Kidney epithelial cell (primary cell): ENCODE results near the gene TIMM17B. TPM values are rescaled to one million over a fixed set of nuclear protein-coding genes. Genes with fewer than 3 reads are reported as not detected.

ENCODE experiments used
- DNase-seq: peaks from one replicate; pipeline ENCODE4 v3.0.0-alpha.2; 2010; ENCODE audit warnings: low read depth
- H3K27me3 ChIP-seq: 2 replicates; pipeline ENCODE4 v1.6.0; 2011; ENCODE audit warnings: low read length; ENCODE audit not compliant: control insufficient read depth, insufficient read depth
- H3K36me3 ChIP-seq: 2 replicates; pipeline ENCODE4 v1.5.1; 2011; ENCODE audit warnings: low read length; ENCODE audit not compliant: control insufficient read depth, insufficient read depth
- H3K4me3 ChIP-seq: 2 replicates; pipeline ENCODE4 v1.5.1; 2011; ENCODE audit warnings: low read depth, mild to moderate bottlenecking, control low read depth, low read length
- total RNA-seq: library from RNA; depleted of rRNA; stranded (reverse); fragments of >200 nt; gene quantifications from 2 replicates; pipeline ENCODE4 v1.2.3, GENCODE V29; 2015
- TF ChIP-seq, protein P1 (sequence below): IDR thresholded peaks from 2 replicates; pipeline ENCODE4 v1.5.1; 2011; ENCODE audit warnings: mild to moderate bottlenecking, moderate library complexity, low read length, control low read depth, inconsistent platforms; ENCODE audit not compliant: insufficient read depth, poor library complexity, severe bottlenecking

TIMM17B gene
- total RNA-seq, 1 donor from 2014 or later = 89.4 TPM

DNA sequence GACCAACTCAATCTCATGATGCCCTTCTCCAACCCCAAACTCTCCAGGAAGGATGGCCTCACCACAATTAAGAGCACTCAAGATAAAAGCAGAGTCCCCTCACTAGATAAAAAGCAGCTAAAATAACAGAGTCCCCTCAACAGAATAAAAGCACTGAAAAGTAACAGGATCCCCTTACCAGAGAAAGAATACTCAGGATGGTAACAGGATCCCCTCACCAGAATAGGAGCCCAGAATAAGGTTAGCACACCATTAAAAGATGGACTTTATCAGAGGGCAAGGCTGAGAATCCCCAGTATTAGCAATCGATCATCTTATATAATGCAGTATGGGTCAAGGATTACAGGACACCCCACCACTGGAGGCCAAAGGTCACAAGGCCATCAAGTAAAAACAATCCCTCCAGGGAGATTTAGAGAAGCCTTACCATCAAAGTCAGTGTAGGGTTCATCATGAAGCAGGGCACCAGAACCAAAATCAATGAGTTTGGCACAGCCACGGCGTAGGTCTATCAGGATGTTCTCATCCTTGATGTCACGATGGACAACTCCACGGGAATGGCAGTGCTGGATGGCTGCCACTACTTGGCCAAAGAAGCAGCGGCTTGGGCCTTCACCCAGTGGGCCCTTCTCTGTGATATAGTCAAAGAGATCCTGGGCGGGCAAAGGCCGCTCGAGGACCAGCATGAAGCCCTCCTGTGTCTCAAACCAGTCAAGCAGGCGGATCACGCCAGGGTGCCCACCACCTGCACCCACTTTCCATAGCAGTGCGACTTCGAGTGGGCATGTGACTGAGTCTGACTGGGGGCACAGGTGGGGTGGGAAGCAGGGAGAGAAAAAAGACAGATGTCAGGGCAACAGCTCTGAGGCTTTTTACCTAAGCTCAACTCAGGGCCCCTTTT lies 17.3 kb upstream of the TIMM17B start:
- no peak for DNase-seq
- TF ChIP-seq, protein P1, sequence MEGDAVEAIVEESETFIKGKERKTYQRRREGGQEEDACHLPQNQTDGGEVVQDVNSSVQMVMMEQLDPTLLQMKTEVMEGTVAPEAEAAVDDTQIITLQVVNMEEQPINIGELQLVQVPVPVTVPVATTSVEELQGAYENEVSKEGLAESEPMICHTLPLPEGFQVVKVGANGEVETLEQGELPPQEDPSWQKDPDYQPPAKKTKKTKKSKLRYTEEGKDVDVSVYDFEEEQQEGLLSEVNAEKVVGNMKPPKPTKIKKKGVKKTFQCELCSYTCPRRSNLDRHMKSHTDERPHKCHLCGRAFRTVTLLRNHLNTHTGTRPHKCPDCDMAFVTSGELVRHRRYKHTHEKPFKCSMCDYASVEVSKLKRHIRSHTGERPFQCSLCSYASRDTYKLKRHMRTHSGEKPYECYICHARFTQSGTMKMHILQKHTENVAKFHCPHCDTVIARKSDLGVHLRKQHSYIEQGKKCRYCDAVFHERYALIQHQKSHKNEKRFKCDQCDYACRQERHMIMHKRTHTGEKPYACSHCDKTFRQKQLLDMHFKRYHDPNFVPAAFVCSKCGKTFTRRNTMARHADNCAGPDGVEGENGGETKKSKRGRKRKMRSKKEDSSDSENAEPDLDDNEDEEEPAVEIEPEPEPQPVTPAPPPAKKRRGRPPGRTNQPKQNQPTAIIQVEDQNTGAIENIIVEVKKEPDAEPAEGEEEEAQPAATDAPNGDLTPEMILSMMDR = no peak
- Histone ChIP-seq H3K27me3 (no peaks in the 10 kb centered on the region), H3K36me3 (no peaks in the 10 kb centered on the region), H3K4me3 (no peak overlapping the region)

DNA sequence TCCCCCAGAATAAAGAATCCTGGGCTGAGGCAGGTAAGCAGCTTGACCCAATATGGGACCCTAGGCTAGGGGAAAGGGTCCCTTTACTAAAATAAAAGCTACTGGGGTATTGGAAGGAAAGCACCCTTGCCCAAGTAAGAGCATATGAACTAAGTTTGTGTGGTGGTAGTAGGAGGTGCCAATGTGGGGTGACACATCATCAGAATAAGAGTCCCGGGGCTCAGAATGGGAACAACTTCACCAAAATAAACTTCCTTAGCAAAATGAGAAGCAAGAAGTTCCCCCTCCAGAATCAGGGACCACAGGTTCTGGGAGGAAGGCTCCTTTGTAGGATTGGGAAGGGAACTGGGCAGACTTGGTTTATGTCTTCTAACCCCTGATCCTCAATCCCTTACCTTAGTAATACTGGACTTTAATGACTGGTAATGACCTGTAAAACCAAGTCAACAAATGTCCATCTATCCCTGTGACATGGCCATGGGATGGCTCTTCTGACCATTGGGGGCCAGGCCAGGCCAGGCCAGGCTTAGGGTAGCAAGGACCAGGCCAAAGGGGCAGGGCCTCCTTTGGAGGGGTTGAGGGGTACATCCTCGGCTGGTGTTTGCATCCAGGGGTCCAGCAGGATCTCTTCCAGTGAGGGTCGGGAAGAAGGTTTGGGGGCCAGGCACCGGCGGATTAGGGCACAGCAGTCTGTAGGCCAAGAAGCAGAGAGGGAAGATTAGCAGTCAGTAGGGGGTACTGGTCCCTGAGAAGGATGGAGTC lies 16.2 kb upstream of the TIMM17B start:
- H3K27me3 ChIP-seq = no peaks in the 10 kb centered on the region
- H3K36me3 ChIP-seq = no peaks in the 10 kb centered on the region
- H3K4me3 ChIP-seq = no peak overlapping the region
- TF ChIP-seq, protein P1 = no peak
- DNase-seq = no peak

DNA sequence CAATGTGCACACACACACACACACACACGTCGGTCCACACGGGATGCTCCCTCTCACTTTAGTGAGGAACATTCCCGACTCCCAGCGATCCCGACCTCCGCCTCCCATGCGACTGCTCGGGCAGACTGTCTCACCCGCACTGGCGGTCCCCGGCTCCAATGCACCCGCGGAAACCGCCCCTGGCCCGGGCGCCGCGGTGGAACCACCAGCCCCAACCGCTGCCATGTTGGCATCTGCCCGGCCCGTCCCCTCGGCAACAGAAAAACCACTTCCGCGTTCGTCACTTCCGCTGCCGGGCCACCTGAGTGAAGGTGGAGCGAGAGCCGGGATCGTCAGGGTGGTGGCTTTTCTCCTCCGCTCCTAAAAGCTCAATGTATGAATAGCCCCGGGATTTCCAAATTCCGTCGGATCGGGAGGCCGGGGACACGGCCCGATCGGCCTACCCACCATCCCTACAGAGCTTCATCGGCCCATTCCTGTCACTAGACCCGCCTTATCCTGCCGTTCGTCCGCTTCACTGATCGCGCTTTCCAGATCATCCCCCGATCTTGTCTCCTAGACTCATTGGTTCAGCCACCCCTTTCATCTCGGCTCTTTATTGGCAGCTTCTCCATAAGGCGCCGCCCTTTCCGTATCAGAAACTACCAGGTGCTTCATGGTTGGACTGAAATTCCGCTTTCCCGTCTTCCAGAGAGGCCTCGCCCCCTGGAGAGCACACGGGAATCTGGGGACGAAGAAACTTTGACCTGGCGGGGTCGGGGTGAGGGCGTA lies 14.0 kb upstream of the TIMM17B start, which contains the start of gene SLC35A2:
TSS of gene SLC35A2 (minus strand) at position 235 of the 771 bp plus-strand sequence. CDS start at position 225, 10 bp downstream.
- TF ChIP-seq, protein P1 = no peak
- Histone ChIP-seq H3K36me3 (no peaks in the 10 kb centered on the region), H3K27me3 (no peaks in the 10 kb centered on the region), H3K4me3 (peak within 1 kb of the TSS; percentile 85)
- DNase-seq = peak; percentile 52

DNA sequence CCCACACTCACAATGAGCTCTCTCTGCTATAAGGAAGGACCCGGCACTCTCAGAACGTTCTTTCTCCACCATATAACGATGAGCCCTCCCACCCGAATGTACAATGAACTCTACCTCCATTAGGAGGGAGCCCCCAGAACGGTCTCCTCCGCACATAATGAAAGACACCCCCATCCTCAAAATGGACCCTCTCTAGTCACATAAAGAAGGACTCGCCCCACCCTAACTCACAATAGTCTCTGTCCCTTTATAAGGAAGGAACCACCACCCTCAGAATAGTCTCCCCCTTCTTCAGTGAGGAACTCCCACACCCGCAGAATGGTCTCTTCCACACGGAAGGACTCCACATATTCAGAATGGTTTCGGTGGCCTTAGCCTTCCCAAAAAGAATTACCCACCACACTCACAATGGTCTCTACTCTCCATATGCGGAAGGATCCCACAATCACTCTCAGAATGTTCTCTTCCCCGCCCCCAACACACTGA lies 13.4 kb upstream of the TIMM17B start:
- TF ChIP-seq, protein P1 = no peak
- no peaks in the 10 kb centered on the region for H3K27me3 ChIP-seq
- no peak for DNase-seq
- peak overlapping the region; percentile 85 for H3K4me3 ChIP-seq
- H3K36me3 ChIP-seq = no peaks in the 10 kb centered on the region

DNA sequence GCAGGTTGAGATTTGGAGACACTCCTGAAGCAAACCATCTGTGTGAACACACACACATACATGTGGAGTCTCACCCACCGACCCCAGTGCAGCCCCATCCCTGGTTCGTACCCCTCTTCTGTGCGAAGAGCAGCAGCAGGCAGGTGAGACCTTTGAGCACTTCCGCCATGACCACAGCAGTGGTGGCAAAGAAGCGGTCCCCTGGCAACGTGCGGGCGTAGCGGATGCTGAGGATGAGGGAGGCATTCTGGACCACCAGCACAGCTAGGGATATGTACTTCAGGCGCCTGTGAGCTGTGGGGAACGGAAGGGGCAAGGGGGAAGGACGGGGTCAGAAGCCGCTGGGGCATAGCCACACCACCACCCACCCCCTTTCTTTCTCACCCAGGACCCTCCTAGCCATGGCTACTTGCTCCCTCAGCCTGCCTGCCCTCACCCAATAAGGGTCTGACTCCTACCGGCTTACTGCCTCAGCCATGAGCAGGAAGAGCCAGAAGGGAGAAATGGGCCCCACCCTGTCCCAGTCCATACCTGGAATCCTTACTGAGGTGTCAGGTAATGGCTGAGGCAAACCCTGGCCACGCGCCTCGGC lies 12.2 kb upstream of the TIMM17B start:
- no peaks in the 10 kb centered on the region for H3K27me3 ChIP-seq
- no peaks in the 10 kb centered on the region for H3K36me3 ChIP-seq
- H3K4me3 ChIP-seq = no peak overlapping the region
- DNase-seq = no peak
- TF ChIP-seq, protein P1 = no peak
